ENCODE data around the gene TTC13.

The TTC13 gene

DNA sequence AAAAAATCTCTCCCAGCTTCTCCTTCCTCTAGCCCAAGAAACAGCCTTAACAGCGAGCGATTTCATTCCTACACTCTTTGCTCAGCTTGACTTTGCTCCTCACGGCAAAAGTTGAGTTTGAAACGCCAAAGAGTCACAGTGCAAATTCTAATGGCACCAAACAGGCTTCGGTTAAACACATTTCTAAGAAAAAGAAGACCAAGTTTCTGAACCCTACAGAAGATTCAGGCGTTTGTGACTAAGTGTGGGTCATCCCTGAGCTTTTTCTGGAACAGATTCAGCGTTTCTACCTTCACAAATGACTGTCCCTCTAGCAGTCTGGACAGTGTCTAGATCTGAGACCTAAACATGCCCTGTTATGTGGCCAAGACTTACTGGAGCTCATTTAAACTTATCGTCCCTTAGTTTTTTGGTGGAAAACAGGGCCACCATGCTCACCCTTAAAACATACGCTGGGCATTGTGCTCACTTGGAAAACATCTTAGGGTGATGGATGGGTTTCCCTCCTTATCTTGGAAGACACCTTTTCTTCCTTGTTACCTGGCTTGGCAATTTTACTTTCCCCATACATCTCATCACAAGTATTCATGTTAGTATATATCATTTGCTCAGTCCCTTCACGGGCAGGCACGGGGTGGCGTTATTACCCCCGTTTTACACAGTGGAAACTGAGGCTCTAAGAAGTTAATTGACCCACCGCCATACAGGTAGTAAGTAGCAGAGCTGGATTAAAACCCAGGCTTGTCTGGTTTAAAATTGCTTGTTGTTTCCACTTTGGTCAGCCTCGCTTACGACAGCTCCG lies 111.4 kb downstream of the TTC13 start:
- DNase-seq: no peak

DNA sequence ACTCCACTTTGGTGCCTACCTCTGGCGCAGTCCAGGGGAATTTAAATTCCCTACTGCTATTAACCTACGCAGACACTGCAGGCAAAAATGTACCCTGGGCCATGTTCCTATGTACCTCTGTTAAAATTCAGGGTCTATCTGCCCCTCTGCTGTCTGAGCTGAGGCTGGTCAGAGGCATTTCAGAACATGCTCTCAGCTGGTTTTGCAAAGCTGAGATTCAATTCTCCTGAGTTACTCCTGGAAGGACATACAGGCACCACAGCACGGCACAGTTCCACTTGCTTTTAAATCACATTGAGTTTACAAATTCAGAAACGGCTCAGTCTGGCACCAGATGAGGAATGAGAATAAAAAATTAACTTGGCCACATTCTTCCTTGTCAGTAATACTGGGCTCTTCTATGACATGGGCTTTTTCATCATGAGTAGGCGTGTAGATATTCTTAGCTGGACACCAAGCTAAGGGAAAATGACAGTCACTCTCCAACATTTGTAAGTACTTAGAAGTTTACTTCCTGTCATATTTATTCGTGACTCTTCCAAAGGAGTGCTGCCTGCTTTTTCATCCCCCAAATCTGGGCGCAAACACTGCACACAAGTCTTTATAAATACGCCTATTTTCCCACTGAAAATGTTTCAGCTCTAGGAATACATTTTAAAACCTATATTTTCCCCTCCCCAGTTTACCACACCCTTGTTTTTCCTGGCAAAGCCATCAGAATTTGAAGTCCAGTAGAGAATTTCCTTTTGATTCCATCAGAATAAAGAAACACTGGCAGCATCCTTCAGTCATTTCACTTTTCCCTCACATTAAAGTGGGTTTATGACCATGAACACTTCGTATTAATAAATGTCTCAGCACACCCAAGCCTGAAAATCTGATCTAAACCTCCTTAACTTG lies 112.2 kb downstream of the TTC13 start:
- DNase-seq: no peak

DNA sequence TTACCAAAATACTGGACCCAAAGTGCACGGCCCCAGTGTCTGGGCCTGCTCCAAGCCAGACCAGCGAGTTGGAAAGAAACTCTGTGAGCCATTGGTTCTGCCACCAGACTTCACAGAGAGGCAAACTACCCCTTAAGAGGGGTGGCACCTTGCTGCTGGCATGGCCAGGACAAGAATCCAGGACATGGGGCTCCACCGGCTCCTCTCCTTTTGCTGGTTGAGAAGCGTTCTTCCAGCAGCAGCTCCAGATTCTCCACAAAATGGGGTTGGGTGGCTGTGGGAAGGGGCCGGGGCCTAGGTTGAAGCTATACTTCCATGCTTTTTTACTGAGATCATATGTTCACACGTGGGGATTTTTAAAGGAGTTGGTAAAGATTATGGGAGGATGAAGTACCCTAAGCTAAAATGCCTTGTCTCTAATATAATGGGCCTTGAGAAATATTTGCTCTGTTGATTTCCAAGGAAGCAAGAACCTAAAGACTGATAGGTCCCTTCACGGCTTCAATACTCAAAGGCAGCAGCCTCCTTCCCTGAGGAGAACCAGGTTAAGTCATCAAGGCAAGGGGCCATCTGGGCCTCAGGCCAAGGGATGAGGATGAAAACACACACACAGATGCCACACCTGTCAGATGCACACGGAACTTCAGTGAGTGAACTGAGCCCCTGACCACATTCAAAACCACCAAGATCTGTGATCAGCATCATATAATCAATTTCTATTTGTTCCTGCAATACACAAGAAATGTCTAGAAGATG lies 113.4 kb downstream of the TTC13 start:
- DNase-seq: no peak

DNA sequence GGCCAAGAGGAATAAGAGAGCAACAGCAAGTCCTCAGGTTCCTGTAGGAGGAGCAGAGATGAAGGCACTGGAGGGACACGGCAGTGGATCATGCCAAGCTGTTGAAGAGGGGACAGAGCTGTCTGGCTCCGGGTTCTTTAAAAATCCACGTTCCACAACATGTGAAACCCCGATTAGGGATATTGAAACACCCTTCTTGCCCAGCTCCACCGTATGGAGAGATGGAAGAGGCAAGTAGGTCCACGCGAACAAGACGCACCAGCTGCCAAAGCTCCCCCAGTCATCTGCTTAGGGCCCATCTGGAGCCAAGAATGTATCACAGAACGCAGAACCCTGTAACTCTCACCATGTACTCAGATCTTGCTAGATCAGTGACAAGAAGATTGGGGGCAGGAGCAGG lies 114.2 kb downstream of the TTC13 start:
- no peak for DNase-seq

DNA sequence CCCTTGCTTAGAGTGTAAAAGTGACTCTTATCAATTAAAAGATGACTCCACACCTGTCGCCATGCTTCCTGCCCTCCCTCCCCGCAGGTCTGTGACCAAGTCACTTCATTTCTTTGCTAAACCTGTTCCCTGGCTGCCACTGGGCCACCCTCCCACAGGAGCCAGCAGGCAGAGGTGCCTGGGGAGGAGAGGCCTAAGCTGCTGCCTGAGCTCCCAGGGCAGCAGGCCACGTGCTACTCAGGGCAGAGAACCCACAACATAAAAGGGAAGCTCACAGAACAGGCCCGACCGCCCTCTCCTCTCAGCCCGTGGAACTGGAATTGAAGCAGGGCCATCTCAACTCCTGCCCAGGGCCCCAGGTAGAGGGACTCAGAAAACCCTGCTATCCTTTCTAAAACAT lies 115.2 kb downstream of the TTC13 start:
- no peak for DNase-seq

DNA sequence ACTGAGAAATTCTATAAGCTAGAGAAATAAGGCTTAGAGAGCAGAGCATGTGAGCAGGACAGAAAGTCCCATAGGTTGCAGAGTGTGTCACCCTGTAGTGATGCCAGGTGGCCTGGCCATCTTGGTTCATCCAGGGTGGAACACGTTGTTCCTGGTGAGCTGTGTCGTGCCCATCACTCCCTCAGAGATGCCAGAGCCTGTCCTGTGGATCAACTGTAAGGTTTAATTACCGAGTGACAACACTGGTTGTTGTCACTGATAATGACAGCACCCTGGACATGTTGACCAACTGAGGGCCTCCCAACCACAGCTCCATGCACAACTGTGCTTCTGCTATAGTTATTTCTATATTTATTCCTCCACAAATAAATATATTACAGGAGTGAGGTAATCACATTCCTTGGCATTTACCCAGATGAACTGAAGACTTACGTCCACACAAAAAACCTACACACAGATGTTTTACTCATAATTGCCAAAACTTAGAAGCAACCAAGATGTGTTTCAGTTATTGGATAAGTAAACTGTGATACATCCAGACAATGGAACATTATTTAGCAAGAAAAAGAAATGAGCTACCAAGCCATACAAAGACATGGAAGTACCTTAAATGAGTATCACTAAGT lies 116.6 kb downstream of the TTC13 start:
- DNase-seq: no peak

DNA sequence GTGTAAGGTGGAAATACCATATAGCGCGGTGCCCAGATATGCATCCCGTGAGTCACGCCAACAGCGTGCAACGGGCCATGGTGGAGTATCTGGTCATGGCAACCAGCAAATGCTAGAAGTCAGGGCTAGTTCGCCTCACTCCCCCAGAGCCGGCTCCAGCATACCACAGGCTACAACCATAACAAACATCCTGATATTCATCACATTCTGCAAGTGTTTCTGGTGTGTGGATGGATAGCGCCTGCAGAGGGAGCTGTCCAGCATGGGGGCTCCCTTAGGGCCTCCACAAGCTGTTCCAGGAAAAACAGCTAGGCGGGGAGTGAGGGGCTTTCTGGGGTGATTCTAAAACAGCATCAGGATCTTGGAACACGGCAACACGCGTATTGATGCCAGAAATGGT lies 117.2 kb downstream of the TTC13 start:
- no peak for DNase-seq

DNA sequence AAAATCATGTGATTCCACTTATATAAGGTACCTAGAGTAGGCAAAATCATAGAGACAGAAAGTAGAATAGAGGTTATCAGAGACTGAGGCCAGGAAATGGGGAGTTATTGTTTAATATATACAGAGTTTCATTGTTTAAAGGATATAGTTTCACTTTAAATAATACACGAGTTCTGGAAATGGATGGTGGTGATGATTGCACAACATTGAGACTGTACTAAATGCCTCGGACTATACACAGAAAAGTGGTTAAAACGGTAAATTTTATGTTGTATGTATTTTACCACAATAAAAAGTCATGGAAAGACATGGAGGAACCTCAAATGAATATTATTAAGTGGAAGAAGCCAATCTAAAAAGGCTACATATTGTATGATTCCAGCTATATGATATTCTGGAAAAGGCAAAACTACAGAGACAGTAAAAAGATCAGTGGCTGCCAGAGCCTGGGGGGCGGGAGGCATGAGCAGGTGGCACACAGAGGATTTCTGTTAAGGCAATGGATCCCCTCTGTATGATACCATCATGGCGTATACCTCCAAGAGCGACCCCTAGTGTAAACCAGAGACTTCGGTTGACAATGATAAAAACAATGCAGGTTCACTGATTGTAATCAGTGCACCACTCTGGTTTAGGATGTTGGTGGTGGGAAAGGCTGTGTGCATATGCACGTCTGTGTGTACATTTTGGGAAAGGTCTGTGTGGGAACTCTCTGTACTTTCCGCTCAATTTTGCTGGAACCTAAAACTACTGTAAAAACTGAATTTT lies 117.9 kb downstream of the TTC13 start:
- DNase-seq: no peak

DNA sequence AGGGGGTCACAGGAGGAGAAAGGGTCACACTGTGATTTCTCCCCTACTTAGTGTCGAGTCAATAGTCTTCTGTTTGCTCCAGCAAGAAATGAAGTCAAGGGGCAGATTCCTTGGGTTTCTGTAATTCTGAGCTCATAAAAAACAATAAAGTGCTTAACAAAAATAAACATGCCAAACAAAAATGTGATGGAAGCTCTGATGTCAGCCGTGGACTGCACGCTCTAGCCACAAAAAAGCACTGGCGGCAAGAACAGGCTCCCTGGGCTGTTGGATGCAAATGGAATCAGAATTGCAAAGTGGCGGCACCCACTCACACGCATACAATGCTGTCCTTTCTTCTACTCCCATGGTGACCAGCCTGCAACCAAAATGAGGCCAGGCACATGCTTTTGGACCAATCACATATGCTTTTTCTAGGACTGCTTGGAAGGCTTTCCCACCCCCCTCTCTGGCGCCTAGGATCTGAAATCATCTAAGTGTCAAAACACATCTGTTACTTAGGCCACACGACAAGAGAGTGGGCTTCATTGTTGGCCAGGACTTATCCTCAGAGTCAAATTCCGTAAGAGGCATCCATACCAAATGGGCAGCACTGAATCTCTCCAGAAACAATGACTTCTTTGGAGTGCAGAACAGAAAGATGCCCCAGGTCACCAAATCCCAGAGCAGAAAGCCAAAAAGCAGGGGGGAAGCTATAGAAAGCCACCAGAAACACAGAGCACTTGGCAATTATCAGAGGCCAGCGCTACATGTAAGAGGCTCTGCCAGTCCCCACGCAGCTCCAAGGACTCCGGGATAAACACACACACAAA lies 119.5 kb downstream of the TTC13 start:
- no peak for DNase-seq

DNA sequence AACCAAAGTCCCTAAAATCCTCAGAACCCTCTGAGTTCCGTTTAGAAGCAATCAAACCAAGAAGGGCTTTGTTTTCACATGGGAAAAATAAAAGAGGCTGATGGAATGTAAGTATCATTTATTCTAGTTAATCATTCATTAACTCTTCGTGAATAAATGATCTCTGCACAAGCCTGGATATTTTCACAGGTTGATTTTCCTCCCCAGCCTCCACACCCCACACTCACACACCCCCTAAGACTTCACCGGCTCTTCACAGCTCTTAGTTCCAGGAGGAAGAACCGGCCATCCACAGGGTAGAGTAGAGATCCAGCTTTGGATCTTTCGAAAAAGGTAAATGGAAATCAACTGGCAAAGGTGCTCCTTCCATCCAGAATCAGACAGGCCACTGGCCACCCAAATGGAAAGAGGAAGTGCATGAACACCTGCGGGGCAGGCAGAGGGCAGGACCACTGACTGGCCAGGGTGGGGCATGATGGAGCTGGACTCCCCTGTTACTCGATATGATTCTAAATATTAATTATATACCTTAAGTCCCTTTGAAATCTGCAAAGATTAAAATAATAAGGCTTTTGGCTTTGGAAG lies 120.3 kb downstream of the TTC13 start:
- DNase-seq: no peak

DNA sequence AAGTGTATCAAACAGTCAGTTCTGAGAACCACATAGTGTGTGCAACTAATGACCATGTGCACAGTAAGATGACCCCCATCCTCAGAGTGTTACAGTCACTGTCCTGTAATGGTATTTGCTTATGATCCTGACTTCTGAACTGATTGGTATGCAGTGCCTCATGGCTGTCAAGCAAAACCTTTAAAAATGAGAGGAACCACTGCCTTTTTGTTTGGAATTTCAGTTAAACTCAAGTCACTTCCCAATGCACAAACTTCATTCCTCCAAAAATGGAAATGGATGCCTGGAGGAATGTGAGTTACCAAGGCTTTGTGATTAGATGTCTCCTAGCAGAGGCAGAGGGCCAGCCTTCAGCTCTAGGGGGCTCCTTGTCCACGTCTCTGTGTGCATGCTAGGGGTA lies 120.8 kb downstream of the TTC13 start:
- DNase-seq: no peak

DNA sequence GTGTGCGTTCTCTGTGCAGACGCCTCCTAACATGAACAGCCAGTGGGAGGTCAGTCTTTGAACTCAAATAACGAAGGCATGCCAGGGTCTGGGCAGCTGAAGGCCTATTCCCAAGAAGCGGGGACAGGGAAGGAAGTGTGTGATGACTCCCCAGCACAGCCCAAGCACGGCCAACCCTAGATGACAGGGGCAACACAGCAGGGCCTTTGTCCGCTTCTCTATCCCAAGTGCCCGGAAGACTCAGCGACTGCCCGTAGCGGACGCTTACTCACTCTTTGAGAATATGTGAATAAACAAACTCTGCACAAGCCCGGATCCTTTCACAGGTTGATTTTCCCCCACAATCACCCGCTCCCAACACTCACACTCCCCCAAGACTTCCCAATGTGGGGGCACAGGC lies 121.6 kb downstream of the TTC13 start:
- DNase-seq: no peak
